ENCODE data around the gene BICRAL.

DNA sequence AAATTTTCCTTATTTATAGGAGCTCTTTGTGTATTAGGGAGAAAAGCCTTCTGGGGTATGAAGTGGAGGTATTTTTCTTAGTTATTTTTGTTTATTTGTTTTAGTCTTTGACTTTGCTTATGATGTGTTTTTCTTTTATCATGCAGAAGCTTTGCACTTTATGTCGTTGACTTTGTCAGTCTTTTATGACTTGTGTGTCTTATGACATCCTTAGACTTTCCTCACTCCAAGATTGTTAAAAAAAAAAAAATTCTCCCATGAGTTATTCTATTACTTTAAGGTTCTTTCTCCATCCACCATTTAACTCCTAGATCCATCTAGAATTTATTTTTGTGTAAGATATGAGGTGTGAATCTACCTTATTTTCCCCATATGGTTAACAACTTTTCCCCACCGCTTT lies 36.6 kb downstream of the BICRAL start:
- TF ChIP-seq, protein P1, sequence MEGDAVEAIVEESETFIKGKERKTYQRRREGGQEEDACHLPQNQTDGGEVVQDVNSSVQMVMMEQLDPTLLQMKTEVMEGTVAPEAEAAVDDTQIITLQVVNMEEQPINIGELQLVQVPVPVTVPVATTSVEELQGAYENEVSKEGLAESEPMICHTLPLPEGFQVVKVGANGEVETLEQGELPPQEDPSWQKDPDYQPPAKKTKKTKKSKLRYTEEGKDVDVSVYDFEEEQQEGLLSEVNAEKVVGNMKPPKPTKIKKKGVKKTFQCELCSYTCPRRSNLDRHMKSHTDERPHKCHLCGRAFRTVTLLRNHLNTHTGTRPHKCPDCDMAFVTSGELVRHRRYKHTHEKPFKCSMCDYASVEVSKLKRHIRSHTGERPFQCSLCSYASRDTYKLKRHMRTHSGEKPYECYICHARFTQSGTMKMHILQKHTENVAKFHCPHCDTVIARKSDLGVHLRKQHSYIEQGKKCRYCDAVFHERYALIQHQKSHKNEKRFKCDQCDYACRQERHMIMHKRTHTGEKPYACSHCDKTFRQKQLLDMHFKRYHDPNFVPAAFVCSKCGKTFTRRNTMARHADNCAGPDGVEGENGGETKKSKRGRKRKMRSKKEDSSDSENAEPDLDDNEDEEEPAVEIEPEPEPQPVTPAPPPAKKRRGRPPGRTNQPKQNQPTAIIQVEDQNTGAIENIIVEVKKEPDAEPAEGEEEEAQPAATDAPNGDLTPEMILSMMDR (IDR thresholded peaks at IDR 0.05 in 8 of 11, conservative IDR thresholded peaks at IDR 0.05 in 3 of 11), result no peak
- no peak for TF ChIP-seq POLR2A (IDR thresholded peaks at IDR 0.05)
- no peak for TF ChIP-seq POLR2AphosphoS5 (IDR thresholded peaks at IDR 0.05)

Data from spleen (tissue), 7 donors.